ENCODE measurements around the gene DMPK.

DNA sequence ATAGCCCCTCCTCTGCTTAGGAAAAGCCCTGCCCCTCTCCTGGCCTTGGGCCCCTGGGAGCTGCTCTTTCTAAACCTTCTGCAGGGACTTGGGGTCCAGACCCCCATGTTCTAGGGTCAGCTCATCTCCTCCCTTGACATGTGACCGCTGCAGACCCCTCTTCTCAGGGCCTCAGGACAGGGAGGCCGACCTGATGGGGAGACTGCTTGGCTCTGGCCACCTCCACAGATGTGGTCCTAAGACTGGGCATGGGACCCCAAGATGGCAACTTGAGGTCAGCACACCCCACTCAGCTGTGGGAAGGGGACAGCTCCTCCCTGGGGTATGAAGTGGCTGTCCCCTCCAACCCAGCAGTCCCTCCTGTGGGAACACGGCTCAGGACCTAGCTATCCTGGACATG lies 9.4 kb downstream of the DMPK start:
- TF ChIP-seq CTCF (IDR thresholded peaks at IDR 0.05) (no peak), ZFX (IDR thresholded peaks at IDR 0.05; ENCODE audit: borderline replicate concordance) (no peak)
